Measurements from ENCODE around the gene TPM2.

- no peak for TF ChIP-seq CTCF (IDR thresholded peaks at IDR 0.05; ENCODE audit: insufficient read depth, low read length, poor library complexity, severe bottlenecking)
- TF ChIP-seq EZH2phosphoT487 (conservative IDR thresholded peaks at IDR 0.05; ENCODE audit: low read length), result no peak
These were observed 20.2 kb downstream of the TPM2 start for GRCh38 chr9:35669331-35670145.
